HG03378 (cell line): Measurements from ENCODE around the gene STAT4.

Experiments used
- ATAC-seq: cut with Tn5 transposase; IDR thresholded peaks from one replicate; pipeline ENCODE4 v1.9.1; 2021; ENCODE audit warnings: mild to moderate bottlenecking, moderate library complexity; ENCODE audit not compliant: unreplicated experiment

STAT4 gene

GRCh38 chr2:191174442-191174841 lies 23.6 kb upstream of the STAT4 start:
- no peak for ATAC-seq

DNA sequence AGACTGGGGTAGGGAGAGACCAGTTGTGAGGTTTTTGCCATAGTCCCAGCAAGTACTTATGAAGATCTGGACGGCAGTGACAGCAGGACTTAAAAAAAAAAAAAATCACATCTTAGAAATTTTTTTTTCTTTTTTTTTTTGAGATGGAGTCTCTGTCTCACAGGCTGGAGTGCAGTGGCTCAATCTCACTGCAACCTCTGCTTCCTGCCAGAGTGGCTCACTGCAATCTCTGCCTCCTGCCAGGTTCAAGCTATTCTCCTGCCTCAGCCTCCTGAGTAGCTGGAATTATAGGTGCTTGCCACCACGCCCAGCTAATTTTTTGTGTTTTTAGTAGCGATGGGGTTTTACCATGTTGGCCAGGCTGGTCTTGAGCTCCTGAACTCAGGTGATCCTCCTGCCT lies 22.4 kb upstream of the STAT4 start:
- ATAC-seq = no peak

- ATAC-seq = no peak
These were observed 21.0 kb upstream of the STAT4 start for GRCh38 chr2:191171708-191172355.

GRCh38 chr2:191171286-191171685 lies 20.5 kb upstream of the STAT4 start:
- no peak for ATAC-seq

GRCh38 chr2:191170773-191171172 lies 20.0 kb upstream of the STAT4 start:
- ATAC-seq = no peak

DNA sequence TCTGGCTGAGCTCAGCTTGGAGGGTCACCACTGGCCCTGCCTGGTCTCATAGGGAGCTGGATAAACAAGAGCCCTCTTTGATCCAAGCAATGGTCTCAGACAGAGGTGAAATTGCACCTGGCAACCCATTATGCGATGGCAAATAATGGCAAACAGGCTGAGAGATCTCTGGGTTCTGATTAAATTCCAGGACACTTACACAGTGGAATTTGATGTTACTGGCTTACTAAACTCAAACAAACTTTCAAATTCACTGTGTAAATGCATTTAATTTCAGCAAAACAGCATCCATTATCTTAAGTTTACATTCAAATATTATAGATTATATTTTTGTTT lies 19.5 kb upstream of the STAT4 start:
- no peak for ATAC-seq

- ATAC-seq = no peak
These were observed 18.9 kb upstream of the STAT4 start for GRCh38 chr2:191169456-191170300.

DNA sequence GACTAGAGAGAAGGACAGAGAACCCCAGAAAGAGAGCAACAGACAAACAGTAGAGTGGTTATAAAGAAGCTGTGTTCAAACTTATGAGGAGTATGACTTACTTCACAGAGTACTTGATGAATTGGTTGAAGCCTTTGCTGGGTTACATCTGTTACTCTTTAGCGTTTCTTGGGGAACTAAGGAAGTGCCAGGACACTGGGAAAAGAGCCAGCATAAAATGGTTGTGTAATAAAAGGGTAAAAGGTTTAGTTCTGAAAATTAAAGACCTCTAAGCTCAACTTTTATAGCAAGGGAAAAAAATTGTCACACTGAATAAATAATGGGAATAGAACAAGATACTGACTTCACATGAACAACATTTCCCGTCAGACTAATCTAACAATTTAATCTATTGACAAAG lies 17.0 kb upstream of the STAT4 start:
- ATAC-seq = no peak

GRCh38 chr2:191166756-191167445 lies 16.1 kb upstream of the STAT4 start:
- no peak for ATAC-seq

DNA sequence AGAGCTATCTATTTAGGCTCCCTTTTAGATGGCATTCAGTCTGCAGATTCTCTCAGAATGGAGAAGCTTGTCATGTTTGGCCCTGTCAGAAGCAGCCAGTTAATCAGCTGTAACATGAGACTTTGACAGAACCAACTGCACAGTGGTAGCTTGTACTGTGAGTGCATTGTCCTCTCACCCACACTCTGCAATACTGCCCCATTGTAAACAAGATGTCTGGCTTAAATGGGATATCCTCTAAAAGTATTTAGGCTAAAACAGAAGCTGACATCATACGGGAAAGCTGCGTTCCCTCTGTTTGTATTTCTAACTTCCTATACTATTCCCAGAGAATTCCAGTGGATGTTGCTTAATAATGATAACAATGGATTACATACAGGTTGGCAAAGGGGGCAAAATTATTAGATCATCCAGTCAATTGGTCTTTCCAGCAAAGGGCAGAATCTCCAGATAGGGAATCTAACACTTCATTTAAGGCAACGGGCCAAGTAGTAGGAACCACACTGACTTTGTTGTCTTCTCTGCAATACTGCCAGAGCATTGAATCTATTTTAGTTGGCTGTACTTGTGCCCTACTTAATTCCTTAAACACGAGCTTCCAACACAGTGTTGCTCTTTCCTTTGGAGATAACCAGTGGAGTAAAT lies 15.4 kb upstream of the STAT4 start:
- ATAC-seq = no peak

- ATAC-seq = peak; percentile 86
These were observed 14.4 kb upstream of the STAT4 start for GRCh38 chr2:191165176-191165643.

- no peak for ATAC-seq
These were observed 8.0 kb upstream of the STAT4 start for GRCh38 chr2:191158747-191159146.

- ATAC-seq = no peak
These were observed 7.4 kb upstream of the STAT4 start for GRCh38 chr2:191158193-191158592.

- peak; percentile 47 for ATAC-seq
These were observed 4.8 kb upstream of the STAT4 start for GRCh38 chr2:191155608-191156071.

GRCh38 chr2:191153716-191154115 lies 2.9 kb upstream of the STAT4 start:
- no peak for ATAC-seq

GRCh38 chr2:191152482-191153240 lies 1.9 kb upstream of the STAT4 start:
- peak; percentile 37 for ATAC-seq

- no peak for ATAC-seq
These were observed 537 bp upstream of the STAT4 start for GRCh38 chr2:191151331-191151730.

DNA sequence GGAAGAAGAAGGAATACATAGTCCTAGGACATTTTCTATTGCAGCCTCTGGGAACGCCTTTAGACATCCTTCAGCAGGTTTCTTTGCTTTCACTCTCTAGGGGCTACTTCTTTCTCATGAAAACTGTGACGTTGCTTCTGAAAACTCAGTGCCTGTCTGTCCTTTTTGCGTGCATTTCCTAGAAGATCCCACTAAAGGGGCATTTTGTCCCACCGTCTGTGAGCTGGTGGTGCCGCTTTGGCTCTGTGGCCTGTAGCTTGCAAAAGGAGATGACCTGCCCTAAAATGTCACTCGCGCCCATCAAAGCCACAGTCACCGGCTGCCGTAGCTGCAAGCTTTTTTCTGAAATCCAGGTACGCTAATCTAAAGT lies 579 bp downstream of the STAT4 start:
- peak; percentile 19 for ATAC-seq

DNA sequence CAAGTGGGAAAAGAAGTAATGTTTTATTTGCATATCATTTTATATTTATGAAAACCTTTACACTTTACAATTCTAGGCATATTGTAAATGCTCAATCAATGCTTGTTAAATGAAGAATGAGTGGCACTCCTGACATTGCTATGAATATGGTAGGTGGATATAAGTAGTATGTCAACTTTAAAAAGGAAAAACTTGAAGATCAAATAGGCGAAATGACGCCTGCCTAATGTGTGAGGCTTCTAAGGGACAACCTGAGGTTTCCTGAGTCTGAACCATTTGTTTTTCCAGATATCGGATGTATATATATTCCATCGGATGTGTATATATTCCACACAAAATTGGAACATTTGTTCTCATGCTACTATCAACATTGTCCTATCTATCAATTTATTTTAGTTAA lies 1.4 kb downstream of the STAT4 start:
- no peak for ATAC-seq

DNA sequence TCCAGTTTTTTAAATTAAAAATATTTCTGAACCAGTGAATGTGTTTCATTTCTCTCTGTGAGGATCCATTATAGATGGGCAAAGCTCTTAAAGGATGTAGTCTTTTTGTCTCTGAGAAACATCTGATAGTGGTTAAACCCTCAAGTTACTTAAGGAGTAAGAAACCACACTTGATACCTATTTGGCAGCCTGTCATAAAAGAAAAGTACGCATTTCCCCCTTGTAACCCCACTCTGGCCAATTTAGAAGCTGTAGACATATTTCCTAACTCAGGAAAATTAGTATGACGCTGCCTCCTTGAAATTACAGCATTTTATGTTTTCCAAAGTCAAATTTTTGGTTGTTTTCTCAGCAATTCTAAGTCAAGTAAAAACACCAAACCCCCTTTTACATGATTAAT lies 2.0 kb downstream of the STAT4 start:
- no peak for ATAC-seq

DNA sequence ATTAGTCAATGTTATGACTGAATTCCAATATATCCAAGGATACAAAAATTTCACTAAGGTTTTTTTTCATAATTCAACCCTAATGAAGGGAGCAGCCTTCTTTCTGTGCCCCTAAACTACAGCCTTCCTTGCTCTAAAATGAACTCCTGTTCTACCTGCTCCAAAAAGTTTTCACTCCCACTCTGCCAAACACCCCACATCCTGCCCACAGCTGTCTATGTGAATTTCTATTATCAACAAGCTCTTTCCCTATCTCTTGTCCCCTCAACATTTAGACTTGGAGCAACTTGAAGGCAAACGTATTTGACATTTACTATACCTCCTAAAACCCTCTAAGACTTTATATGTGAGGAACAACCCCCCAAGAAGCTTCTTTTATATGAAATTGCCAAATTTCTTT lies 2.5 kb downstream of the STAT4 start:
- no peak for ATAC-seq
